NCI-H460 (cell line): ENCODE data around the gene DSN1. TPM values are rescaled to one million over a fixed set of nuclear protein-coding genes. Genes with fewer than 3 reads are reported as not detected.

Source experiments
- DNase-seq: peaks from one replicate; pipeline ENCODE4 v3.0.0-alpha.2; 2016; ENCODE audit warnings: low read depth; ENCODE audit errors: extremely low read depth
- total RNA-seq: library from RNA; depleted of rRNA; stranded (reverse); fragments of >200 nt; shearing (Covaris generic); gene quantifications from 2 replicates; pipeline ENCODE4 v1.2.3, GENCODE V29; 2014

DSN1 gene
- total RNA-seq, 1 experiment from 2014 or later: 14.8 TPM

- no peak for DNase-seq
Measured at GRCh38 chr20:36796875-36797274, 23.3 kb upstream of the DSN1 start.

DNA sequence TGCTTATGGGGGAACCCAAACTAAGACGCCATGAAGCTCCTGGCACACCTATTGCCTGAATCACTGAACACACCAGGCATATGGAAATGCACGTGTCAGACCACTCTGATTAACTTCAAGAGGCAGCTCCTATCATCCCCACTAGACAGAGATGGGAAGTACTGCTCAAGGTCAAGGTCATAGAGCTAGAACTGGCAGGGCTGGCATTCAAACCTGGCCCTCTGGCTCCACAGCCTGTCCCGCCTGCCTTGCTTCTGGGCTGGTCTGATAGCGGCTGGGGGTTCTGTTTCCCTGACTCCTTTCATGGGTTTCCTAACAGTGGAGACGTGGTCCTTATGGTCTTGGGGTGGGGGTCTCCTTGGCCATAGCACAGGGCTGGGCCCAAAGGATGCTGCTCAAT lies 22.6 kb upstream of the DSN1 start:
- no peak for DNase-seq

DNA sequence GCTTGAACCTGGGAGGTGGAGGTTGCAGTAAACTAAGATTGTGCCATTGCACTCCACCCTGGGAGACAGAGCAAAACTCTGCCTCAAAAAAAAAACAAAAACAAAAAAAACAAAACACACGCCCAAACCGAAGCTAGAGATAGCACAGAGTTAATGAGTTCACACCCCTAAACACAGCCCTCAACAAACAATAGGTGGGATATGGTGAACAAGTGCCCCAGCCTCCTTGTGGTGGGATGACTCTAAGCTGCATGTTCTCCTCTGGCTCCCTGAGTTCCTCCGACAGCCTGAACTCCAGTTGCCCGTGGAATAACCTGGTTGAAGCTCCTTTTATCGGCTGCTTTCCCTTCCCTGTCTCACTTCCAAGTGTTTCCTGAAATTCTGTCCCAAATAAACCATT lies 22.1 kb upstream of the DSN1 start:
- DNase-seq: no peak

DNA sequence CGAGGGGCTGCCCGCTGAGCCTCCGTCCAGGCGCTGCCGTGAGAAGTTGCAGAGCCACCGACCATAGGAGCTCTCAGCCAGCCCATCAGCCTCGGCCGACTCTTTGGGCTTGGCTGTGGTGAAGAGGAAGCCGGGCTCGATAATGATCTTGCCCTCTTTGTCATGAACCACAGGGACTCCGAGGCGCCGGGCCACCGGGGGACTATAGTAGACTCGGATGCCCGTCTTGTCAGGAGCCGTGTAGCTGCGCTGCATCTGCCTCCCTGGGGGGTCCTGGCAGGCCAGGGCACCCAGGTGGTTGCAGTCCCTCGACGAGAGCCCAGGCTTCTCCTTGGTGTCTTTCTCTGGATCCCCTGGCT lies 20.5 kb upstream of the DSN1 start:
- DNase-seq: no peak

DNA sequence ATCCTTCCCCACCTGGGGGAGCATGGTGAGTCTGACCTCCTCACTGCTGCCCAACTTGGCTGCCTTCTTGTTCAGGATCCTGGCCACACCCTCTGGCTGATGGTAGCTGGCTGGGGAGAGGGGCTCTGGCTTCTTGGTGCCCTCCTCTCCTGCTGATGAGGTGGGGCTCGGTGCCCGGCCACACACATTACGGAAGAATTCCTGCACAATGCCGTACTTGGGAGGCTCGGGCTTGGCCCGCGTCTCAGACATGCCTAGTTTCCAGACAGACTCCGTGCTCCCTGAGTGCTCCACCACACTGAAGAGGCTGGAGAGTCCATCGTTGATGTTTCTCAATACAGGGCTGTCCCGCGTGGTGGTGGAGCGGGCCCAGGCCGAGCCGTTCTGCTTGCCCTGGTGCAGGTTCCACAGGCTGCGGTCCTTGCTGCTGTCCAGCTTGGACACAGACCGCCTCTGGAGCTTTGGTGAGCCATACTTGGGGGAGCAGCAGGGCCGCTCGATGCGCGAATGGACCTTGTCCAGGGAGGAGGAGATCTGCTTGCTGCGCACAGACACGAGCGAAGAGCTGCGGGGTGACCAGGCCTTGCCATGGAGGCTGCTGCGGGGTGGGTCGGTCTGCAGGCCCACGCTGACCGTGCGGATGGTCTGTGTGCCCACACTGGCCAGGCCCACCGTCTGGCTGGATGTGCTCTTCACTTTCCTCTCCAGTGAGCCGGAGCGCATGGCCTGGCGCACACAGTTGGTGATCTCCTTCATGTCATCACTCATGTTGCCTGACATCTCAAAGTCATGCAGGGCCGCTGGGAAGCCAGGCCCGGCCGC lies 19.9 kb upstream of the DSN1 start:
- no peak for DNase-seq

- DNase-seq: peak; percentile 38
Measured at GRCh38 chr20:36792422-36792821, 18.9 kb upstream of the DSN1 start.

GRCh38 chr20:36791862-36792261 lies 18.3 kb upstream of the DSN1 start:
- DNase-seq: no peak

- no peak for DNase-seq
Measured at GRCh38 chr20:36786663-36787062, 13.1 kb upstream of the DSN1 start.

DNA sequence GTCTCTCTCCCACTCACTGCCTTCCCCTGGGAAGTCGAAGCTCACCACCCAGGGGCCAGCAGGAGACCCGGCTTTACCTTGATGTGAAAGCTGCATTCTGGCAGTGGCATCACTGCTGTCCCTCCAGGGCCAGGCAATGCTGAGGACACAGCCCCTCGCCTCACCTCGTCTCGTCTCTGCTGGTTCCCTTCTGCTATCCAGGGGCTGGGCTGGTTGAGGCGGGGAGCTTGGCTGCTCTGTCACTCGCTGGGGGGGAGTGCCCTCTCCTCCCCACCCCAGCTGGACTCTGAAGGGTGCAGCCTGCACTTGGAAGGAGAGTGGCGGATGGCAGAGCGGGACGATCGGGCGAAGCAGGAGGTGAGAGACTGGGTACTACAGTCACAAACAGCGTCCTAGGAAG lies 12.7 kb upstream of the DSN1 start:
- no peak for DNase-seq

DNA sequence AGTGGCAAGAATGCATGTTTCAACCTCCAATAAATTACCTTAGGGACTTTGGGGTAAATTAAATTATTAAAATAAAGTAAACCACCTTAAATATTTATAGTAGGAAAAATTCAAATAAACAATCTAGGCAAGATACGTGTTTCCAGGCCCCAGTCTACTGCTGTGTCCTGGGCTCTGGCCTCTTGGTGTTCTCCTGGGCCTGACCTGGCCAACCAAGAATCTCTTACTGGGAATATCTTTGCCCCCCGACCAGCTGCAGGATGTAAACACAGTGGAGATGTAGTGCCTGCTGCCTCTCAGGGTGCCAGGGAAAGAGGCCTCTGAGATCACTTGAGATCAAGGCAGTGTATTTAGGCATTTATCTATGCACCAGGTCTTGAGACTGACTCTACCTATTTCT lies 11.7 kb upstream of the DSN1 start:
- no peak for DNase-seq

- DNase-seq: no peak
Measured at GRCh38 chr20:36784900-36785299, 11.3 kb upstream of the DSN1 start.

GRCh38 chr20:36784116-36784515 lies 10.6 kb upstream of the DSN1 start:
- DNase-seq: no peak

DNA sequence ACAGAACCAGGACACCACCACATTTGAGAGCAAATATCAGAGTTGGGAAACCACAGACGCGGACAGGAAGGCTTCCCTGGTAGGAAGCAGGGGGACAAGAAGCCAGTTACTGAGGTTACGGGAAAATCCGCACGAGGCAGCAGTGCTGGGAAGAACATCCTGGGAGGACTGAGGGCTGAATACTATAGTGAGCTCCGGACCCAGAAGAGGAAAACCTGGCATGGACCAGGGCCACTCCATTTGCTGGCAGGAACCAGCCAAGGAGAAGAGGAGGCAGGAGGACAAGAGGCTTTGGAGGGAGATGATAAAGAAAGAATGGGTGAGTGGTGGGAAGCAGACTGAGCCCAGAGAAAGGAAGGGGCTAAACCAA lies 6.1 kb upstream of the DSN1 start:
- DNase-seq: no peak

DNA sequence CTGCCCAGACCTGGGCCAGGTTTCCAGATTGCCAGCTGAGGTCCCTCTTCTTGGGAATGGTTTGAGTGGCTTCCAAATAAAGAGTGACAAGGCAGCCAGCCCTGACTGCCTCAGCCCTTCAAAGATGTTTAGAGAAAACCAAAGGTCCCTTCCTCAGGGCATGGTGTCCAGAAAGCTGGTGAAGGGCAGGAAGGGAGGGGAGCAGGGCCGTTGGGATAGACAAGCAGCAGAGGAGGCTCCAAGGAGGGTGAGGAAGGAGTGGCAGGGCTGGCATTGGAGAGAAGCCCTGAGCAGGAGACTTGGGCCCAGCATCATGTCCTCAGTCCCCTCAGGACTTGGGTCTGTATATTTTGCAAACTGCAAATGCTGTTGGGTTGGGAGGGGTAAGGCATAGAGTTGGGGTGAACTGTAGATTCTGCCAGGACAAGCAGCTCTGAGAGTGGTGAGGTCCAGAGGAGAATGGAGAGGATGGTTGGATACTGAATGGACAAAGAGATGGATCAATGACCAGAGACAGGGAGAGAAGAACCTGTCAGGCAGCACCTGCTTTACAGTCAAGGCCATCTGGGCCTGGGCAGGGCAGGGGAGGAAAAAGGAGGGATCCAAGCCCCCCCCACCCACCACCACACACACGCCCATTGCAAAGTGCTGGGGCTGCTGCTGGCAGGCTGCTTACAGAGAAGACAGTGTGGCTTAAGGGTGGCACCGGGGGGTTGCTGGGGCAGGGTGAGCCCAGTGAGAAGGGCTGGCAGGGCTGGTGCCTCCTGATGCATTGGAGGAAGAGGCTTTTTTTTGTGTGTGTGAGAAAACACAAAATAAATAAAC lies 5.5 kb upstream of the DSN1 start:
- DNase-seq: no peak

- no peak for DNase-seq
Measured at GRCh38 chr20:36777576-36777975, 4.0 kb upstream of the DSN1 start.

DNA sequence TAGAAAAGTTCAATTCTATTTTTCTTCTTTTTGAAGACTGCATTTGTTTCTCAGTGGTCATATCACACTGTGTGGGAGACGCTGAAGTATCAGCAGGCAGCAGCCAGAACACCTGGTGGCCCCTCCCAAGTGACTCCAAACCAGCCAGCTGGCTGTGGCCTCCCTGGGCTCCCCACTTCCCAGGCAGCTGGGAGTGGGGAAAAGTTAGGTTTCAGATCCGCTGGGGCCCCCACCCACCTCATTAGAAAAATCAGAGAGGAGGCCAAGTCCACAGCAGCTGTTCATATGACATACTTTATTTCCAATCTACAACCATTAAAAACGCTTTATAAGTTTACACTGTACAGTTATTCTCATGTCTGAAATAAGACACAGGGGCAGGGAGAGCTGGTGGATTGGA lies 3.6 kb upstream of the DSN1 start:
- DNase-seq: no peak

GRCh38 chr20:36775826-36776225 lies 2.3 kb upstream of the DSN1 start:
- DNase-seq: no peak

DNA sequence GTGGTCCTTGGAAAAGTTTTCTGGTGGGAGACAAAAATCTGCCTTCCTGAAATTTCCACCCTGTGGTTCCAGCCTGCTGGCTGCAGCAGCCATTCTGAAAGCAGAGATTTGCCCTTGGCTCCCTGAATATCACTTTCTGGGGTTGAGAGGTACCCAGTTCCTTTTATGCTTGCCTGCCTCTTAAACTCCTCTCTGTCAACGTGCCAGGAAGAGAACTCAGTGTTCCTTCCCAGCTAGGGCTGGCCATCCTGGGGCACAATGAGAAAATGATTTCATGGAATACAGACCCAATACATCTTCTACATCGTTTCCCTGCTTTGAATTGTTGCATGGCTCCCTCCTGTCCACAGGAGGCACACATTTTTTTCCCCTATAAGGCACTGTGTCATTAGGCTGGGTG lies 1.6 kb upstream of the DSN1 start:
- DNase-seq: no peak

GRCh38 chr20:36773107-36773596 lies 411 bp downstream of the DSN1 start:
- no peak for DNase-seq

DNA sequence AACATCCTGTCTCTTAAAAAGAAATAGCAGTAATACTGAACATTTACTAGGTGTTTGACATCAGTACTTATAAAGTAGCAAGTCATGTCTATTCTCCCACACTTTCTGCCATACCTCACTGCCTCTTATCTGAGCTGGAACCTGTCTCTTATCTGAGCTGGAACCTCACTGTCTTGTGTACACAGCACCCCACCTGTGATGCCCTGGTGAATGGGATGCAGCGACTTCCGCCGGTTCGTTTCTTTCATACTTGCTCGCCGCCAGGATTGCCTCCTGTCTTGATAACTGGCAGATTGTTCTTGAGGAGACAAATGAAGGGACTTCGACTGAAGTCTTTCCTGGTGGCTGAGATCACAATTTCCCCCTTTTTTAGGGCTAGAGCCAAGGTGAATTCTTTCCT lies 2.9 kb downstream of the DSN1 start:
- no peak for DNase-seq

DNA sequence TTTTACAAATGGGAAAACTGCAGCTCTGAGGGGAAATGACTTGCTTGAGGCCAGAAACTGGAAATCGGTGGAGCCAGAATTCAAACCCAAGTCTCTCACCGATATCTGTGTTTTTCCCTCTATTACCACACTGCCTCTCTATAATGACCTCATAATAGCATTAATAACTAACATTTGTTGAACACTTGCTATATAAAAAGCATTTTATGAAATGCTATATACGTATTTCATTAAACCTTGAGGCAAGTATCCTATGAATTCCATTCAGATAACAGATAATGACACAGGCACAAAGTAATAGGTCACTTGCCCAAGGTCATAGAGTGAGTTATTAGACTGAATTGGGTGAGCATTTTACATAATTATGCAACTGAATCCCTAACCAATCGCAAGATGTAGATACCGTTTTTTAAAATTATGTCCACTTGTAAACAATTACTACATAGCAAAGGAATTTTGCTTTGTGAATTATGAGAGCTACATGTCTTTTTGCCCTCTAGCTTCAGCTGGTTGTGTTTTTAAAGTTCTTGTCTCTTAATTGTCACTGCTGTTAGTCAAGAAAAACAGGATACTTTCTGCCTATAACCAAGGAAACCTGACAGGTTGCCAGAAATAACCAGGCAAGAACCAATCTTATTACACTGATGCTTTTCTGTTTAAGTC lies 4.7 kb downstream of the DSN1 start:
- no peak for DNase-seq

- no peak for DNase-seq
Measured at GRCh38 chr20:36761125-36761524, 12.4 kb downstream of the DSN1 start.
